Adrenal gland (tissue), 12 donors: ENCODE results near the gene IL11RA. TPM values are rescaled to one million over a fixed set of nuclear protein-coding genes. Genes with fewer than 3 reads are reported as not detected.

Source experiments
- DNase-seq, 7 donors: peaks; one replicate each; pipeline ENCODE4 v3.0.0-alpha.2; 2019 to 2020
- H3K27ac ChIP-seq, 5 donors: fragments of 200-600 bp; sonication (generic) in 4 of 5; 1 replicate in 3 of 5; 2 replicates in 2 of 5; pipeline versions ENCODE4 v1.5.1 to v1.8.0; 2016 to 2020; ENCODE audit warnings: mild to moderate bottlenecking in 1 of 5
- H3K27me3 ChIP-seq: fragments of 200-600 bp; 2 replicates; pipeline ENCODE4 v1.8.0; 2021
- H3K36me3 ChIP-seq, 2 donors: fragments of 200-600 bp; replicated peaks in 1 of 2; 1 replicate in 1 of 2; 2 replicates in 1 of 2; pipeline versions ENCODE4 v1.5.1 to v1.8.0; 2018 to 2022
- H3K4me1 ChIP-seq, 2 donors: fragments of 200-600 bp; replicated peaks in 1 of 2; 1 replicate in 1 of 2; 2 replicates in 1 of 2; pipeline versions ENCODE4 v1.5.1 to v1.8.0; 2018 to 2021
- H3K4me3 ChIP-seq, 4 donors: fragments of 200-600 bp; sonication (generic) in 3 of 4; one replicate each; pipeline ENCODE4 v1.5.1; 2016 to 2018
- H3K9me3 ChIP-seq, 3 donors: fragments of 200-600 bp; sonication (generic) in 1 of 3; replicated peaks in 1 of 3; 1 replicate in 2 of 3; 2 replicates in 1 of 3; pipeline versions ENCODE4 v1.5.1 to v1.8.0; 2016 to 2021
- CTCF ChIP-seq, 6 experiments: fragments of 450-650 bp in 4 of 6; fragments of 200-600 bp in 2 of 6; sonication (generic) in 1 of 6; IDR thresholded peaks; 1 replicate in 5 of 6; 2 replicates in 1 of 6; pipeline versions ENCODE4 v1.5.1 to v1.8.0; 2016 to 2021; ENCODE audit warnings: antibody characterized with exemption in 6 of 6, mild to moderate bottlenecking in 2 of 6, moderate library complexity in 1 of 6
- POLR2A ChIP-seq, 2 donors: fragments of 450-650 bp; IDR thresholded peaks; one replicate each; pipeline ENCODE4 v1.6.1; 2017; ENCODE audit warnings: antibody characterized with exemption in 2 of 2, mild to moderate bottlenecking in 2 of 2, moderate library complexity in 1 of 2
- WGBS, 4 donors: extraction: QIAGEN DNeasy Blood & Tissue Kit in 2 of 4; methylation state at CpG; one replicate each; pipeline versions ENCODE4 v1.1.5 to v1.1.7; 2013 to 2017; 5-methylcytosine and 5-hydroxymethylcytosine counted together
- intact Hi-C, 2 donors: fragments of 100-400 bp; cut with DNase I; formaldehyde crosslinking; loops; one replicate each; pipeline versions ENCODE4 v1.14.1 to v1.15.0; 2022 to 2023
- polyA plus RNA-seq, 3 donors: library from polyadenylated mRNA; stranded (reverse); fragments of 200-250 nt in 2 of 3; fragments of 350-450 nt in 1 of 3; fragmentation: Illumina TruSeq in 1 of 3; extraction: RNeasy Lipid Tissue Mini Kit (QIAGEN cat#74804) in 1 of 3; gene quantifications; one replicate each; pipeline ENCODE4 v1.2.3, GENCODE V29; 2013 to 2014
- total RNA-seq, 9 donors: library from RNA; depleted of rRNA in 4 of 9; stranded (reverse); fragments of >200 nt in 4 of 9; fragments of 120-200 nt in 1 of 9; fragmentation: NEBNext Ultra II Directional in 1 of 9; extraction: Animal tissue kit (Norgen Biotek cat#: 25700) in 1 of 9; gene quantifications; one replicate each; pipeline versions ENCODE4 v1.1.0 to v1.2.4, GENCODE V29; 2013 to 2023
- donor health status: healthy with polysubstance abuse.
- donor health status: Bipolar disorder and iron deficiency.
- donor health status: DM: yes; HTN: yes; CAD: no.
- donor health status: DM: no; HTN: no; CAD: no.
- donor health status: DM: no; HTN: no; CAD: no.
- donor health status: DM: yes; HTN: yes; CAD: no.

The IL11RA gene
- total and polyA plus RNA-seq, 12 donors, result 5.2 to 53.7 (median 15.7) TPM

GRCh38 chr9:34658461-34658860 is 6.5 kb downstream of the IL11RA start:
- DNase-seq, result no peak
- Histone ChIP-seq H3K27ac (no peak overlapping the region), H3K4me3 (no peak overlapping the region), H3K4me1 (peaks cover 2 to 10% of the 10 kb centered on the region in 2 donors), H3K9me3 (no peaks in the 10 kb centered on the region), H3K27me3 (no peaks in the 10 kb centered on the region), H3K36me3 (no peaks in the 10 kb centered on the region)
- intact Hi-C loops, result loop anchor here in 1 of 2 donors (10.0 kb wide), 1 partner anchor 46 kb away; no protein-coding TSS in a partner anchor
- WGBS, 4 donors, result 88 to 94% (median 91%) methylated on average over 14 of the region's 14 CpGs; no CpG with 5 or more reads in 1 of the 4 donors
- TF ChIP-seq CTCF (IDR thresholded peaks at IDR 0.05), result no peak
- TF ChIP-seq POLR2A (IDR thresholded peaks at IDR 0.05), result no peak

DNA sequence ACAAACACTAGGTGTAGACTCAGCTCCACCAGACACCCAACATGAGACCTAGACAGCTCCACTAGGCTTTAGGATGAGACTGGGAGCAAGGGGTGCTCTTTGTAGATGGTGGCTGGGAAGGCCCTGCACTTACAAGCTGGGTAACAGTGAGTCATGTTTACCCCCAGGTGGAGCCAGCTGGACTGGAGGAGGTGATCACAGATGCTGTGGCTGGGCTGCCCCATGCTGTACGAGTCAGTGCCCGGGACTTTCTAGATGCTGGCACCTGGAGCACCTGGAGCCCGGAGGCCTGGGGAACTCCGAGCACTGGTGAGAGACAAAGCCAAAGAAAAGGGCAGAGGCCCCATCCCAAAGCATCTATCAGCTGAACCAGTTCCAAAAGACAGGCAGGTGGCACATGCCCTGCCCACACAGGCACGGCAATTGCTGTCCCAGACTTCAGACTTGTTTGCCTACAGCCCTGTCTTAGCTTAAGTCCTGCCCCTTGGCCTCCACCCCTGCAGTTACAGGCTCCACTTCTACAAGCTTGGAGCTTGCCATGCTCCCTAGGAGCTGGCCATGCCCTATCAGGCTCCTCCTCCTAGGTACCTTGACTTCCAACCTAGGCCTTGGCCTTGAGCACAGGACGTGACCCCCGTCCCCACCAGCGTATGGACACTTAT is 7.7 kb downstream of the IL11RA start:
- H3K27me3 ChIP-seq, result no peaks in the 10 kb centered on the region
- no peak overlapping the region for H3K27ac ChIP-seq
- TF ChIP-seq POLR2A (IDR thresholded peaks at IDR 0.05) (no peak), CTCF (IDR thresholded peaks at IDR 0.05) (no peak)
- no peaks in the 10 kb centered on the region for H3K36me3 ChIP-seq
- intact Hi-C loops, result loop anchor here in 1 of 2 donors (10.0 kb wide), 1 partner anchor 45 kb away; no protein-coding TSS in a partner anchor
- peaks cover 4 to 5% of the 10 kb centered on the region in 2 donors for H3K4me1 ChIP-seq
- no peak overlapping the region for H3K4me3 ChIP-seq
- DNase-seq, result no peak
- no peaks in the 10 kb centered on the region for H3K9me3 ChIP-seq
- WGBS, 4 donors, result 87 to 95% (median 94%) methylated on average over 4 to 8 of the region's 8 CpGs

DNA sequence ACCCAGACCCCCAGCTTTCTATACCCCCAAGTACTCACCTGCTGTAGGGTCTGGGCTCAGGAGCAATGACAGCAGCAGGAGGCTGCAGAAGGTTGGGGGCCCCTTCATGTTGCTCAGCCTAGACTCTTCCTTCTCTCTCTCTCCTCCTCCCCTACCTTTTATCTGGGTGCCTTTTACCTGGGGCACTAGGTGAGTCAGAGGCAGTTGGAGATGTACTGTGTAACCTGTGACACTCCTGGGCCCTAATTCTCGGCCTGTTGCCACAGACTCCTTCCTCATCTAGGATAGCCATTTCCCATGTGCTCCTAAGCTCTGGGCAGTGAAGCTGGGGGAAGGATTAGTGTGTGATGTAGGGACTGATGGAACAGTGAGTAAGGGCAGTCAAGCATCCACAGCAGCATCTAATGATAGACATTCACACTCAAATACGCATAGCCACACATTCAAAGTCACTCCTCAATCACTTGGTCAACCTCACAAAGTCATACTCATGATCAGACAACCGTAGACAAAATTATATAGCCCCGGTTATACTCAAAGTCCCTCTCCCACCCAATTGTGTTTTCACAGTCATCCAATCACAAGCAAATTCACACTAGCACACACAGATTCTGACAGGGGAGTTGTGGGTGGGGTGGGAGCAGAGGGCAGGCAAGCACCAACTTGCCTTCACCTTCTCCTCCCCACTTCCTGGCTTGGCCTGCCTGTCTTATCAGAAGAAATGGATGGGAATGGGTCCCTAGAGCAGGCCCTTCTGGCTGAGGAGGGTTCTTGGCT is 10.7 kb downstream of the IL11RA start, which contains the start of gene CCL27:
CCL27 (minus strand) TSS at position 132 of the 777 bp plus-strand sequence; CDS start at position 108, 24 bp downstream.
- Histone ChIP-seq H3K9me3 (no peaks in the 10 kb centered on the region), H3K4me1 (peaks cover 7 to 17% of the 10 kb centered on the region in 2 donors), H3K4me3 (no peak within 1 kb of the TSS), H3K27me3 (no peaks in the 10 kb centered on the region), H3K36me3 (no peaks in the 10 kb centered on the region), H3K27ac (no peak within 1 kb of the TSS)
- WGBS, 4 donors, result 83 to 98% (median 89%) methylated on average over 4 of the region's 4 CpGs
- TF ChIP-seq POLR2A (IDR thresholded peaks at IDR 0.05), result no peak
- no peak for TF ChIP-seq CTCF (IDR thresholded peaks at IDR 0.05)
- no peak for DNase-seq
- intact Hi-C loops, result no loop called here

GRCh38 chr9:34663303-34663605 is 11.3 kb downstream of the IL11RA start:
- Histone ChIP-seq H3K4me3 (no peak overlapping the region), H3K27ac (no peak overlapping the region), H3K36me3 (no peaks in the 10 kb centered on the region), H3K27me3 (no peaks in the 10 kb centered on the region), H3K9me3 (no peaks in the 10 kb centered on the region), H3K4me1 (peaks cover 7 to 17% of the 10 kb centered on the region in 2 donors)
- intact Hi-C loops, result no loop called here
- DNase-seq, result no peak
- no peak for TF ChIP-seq CTCF (IDR thresholded peaks at IDR 0.05)
- TF ChIP-seq POLR2A (IDR thresholded peaks at IDR 0.05), result no peak
